ENCODE results near the gene TIA1. TPM values are rescaled to one million over a fixed set of nuclear protein-coding genes. Genes with fewer than 3 reads are reported as not detected.

The TIA1 gene
- total RNA-seq, 1 donor from 2014 or later = 176 TPM

DNA sequence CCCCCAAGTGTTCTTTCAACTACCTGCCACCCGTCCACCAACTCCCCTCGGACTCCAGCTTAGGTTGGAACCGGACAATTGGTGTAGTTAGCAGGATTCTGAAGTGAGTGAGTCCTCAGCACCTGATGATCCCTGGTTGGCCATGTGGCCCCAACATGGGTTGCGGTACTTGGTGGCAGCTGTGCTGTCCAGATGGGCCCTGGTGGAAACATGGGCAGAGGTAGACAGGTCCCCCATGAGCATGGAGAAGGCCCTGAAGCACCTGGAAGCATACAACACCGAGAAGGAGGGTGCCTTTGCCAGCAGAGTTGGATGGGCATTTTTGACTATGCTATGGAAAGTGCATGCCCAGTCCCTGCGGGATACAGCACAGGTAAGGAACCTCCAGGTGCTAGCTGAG, 46.6 kb downstream of the TIA1 start:
- Mint-ChIP-seq H3K27ac (ENCODE audit: unreplicated experiment) (no peak overlapping the region), H3K4me1 (ENCODE audit: unreplicated experiment) (no peaks in the 10 kb centered on the region), H3K9me3 (ENCODE audit: unreplicated experiment) (no peaks in the 10 kb centered on the region), H3K27me3 (ENCODE audit: unreplicated experiment) (no peaks in the 10 kb centered on the region), H3K36me3 (ENCODE audit: unreplicated experiment) (no peaks in the 10 kb centered on the region), H3K4me3 (ENCODE audit: unreplicated experiment) (no peak overlapping the region)
- peak; percentile 56 for DNase-seq (ENCODE audit: extremely low spot score, unreplicated experiment)
- TF ChIP-seq, protein P1, sequence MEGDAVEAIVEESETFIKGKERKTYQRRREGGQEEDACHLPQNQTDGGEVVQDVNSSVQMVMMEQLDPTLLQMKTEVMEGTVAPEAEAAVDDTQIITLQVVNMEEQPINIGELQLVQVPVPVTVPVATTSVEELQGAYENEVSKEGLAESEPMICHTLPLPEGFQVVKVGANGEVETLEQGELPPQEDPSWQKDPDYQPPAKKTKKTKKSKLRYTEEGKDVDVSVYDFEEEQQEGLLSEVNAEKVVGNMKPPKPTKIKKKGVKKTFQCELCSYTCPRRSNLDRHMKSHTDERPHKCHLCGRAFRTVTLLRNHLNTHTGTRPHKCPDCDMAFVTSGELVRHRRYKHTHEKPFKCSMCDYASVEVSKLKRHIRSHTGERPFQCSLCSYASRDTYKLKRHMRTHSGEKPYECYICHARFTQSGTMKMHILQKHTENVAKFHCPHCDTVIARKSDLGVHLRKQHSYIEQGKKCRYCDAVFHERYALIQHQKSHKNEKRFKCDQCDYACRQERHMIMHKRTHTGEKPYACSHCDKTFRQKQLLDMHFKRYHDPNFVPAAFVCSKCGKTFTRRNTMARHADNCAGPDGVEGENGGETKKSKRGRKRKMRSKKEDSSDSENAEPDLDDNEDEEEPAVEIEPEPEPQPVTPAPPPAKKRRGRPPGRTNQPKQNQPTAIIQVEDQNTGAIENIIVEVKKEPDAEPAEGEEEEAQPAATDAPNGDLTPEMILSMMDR (IDR thresholded peaks at IDR 0.05) = no peak

DNA sequence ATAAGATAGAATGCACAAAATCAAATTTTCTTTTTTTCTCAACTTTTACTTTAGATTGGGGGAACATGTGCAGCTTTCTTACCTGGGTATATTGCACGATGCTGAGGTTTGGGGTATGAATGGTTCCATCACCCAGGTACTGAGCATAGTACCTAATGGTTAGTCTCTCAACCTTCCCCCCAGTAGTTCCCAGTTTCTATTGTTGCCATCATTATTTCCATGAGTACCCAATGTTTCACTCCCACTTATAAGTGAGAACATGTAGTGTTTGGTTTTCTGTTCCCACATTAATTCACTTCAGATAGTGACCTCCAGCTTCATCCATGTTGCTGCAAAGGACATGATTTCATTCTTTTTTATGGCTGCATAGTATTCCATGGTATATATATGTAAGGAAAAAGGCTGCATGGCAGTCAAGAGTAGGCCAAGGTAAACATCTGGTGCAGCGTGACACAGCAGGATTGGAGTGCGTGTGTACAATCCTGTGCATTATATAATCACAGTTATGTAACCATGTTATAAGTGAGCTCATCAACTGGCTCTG, 47.1 kb downstream of the TIA1 start:
- no peak for DNase-seq (ENCODE audit: extremely low spot score, unreplicated experiment)
- TF ChIP-seq, protein P1 (IDR thresholded peaks at IDR 0.05) = no peak
- Mint-ChIP-seq H3K27ac (ENCODE audit: unreplicated experiment) (no peak overlapping the region), H3K27me3 (ENCODE audit: unreplicated experiment) (no peaks in the 10 kb centered on the region), H3K4me1 (ENCODE audit: unreplicated experiment) (no peaks in the 10 kb centered on the region), H3K36me3 (ENCODE audit: unreplicated experiment) (no peaks in the 10 kb centered on the region), H3K4me3 (ENCODE audit: unreplicated experiment) (no peak overlapping the region), H3K9me3 (ENCODE audit: unreplicated experiment) (no peaks in the 10 kb centered on the region)

DNA sequence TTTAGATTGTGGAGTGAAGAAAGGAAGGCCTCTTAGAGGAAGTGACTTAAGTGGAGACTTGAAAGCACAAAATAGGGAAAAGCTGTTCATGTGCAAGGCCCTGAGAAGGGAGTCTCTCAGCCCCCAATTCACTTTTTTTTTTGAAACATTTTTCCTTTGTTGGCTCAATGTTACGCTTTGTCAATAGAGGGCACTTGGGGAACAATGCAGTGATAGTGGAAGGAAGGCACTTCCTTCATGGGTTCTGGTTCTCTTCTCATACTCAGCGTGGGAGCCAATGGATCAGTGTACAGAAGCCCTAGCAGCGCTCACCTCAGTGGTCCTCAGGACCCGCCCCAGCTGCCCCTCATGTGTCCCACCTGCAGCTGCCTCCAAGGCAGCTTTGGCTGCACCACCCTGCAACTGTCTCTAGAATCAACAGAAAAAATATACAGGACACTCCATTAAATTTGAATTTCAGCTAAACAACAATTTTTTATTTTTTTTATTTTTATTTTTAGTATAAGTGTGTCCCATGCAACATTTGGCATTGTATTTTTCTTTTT, 49.0 kb downstream of the TIA1 start:
- DNase-seq (ENCODE audit: extremely low spot score, unreplicated experiment) = peak; percentile 23
- no peak overlapping the region for H3K27ac Mint-ChIP-seq (ENCODE audit: unreplicated experiment)

DNA sequence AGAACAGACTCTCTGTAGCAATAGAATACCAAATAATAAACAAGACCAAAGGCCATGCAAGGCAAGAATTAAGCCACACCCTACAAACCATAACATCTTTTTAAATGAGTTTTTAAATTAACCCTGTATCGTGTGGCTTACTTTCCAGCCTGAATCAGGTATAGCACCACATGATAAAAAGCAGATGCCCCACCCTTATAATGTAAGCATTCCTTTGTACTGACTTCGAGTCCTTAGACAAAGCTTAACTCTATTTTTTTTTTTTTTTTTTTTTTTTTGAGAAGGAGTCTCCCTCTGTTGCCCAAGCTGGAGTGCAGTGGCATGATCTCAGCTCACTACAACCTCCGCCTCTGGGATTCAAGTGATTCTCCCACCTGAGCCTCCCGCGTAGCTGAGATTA, 55.9 kb downstream of the TIA1 start:
- DNase-seq (ENCODE audit: extremely low spot score, unreplicated experiment) = no peak
- H3K27ac Mint-ChIP-seq (ENCODE audit: unreplicated experiment) = no peak overlapping the region
- no peak overlapping the region for H3K4me3 Mint-ChIP-seq (ENCODE audit: unreplicated experiment)
- TF ChIP-seq, protein P1 (IDR thresholded peaks at IDR 0.05) = no peak
- H3K9me3 Mint-ChIP-seq (ENCODE audit: unreplicated experiment) = no peaks in the 10 kb centered on the region
- no peaks in the 10 kb centered on the region for H3K27me3 Mint-ChIP-seq (ENCODE audit: unreplicated experiment)
- no peaks in the 10 kb centered on the region for H3K36me3 Mint-ChIP-seq (ENCODE audit: unreplicated experiment)
- peaks cover 18% of the 10 kb centered on the region for H3K4me1 Mint-ChIP-seq (ENCODE audit: unreplicated experiment)

More for the DNA sequence above, 49.0 kb downstream of the TIA1 start:
- H3K36me3 Mint-ChIP-seq (ENCODE audit: unreplicated experiment) = no peaks in the 10 kb centered on the region
- no peaks in the 10 kb centered on the region for H3K4me1 Mint-ChIP-seq (ENCODE audit: unreplicated experiment)
- TF ChIP-seq, protein P1 (IDR thresholded peaks at IDR 0.05) = no peak
- H3K9me3 Mint-ChIP-seq (ENCODE audit: unreplicated experiment) = no peaks in the 10 kb centered on the region
- H3K4me3 Mint-ChIP-seq (ENCODE audit: unreplicated experiment) = no peak overlapping the region
- no peaks in the 10 kb centered on the region for H3K27me3 Mint-ChIP-seq (ENCODE audit: unreplicated experiment)

DNA sequence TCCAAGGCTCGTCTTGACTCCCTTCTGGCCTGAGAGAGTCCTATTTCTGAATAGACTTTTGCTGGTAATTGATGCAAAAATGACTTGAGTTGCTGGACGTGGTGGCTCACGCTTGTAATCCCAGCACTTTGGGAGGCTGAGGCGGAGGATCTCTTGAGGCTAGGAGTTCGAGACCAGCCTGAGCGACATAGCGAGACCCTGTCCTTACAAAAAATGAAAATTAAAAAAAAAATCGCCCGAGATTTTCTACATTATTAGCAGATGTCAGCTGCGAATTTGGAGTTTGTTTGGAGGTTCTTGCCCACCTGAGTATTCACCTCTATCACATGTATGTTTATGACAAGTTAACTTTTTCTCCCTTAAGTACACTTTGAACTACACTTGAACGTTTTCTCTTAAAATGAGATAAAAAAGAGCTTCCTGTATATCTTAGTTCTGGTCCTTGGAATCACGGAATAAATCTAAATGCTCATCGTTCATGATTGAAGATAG, 57.1 kb downstream of the TIA1 start:
- Mint-ChIP-seq H3K9me3 (ENCODE audit: unreplicated experiment) (no peaks in the 10 kb centered on the region), H3K27me3 (ENCODE audit: unreplicated experiment) (no peaks in the 10 kb centered on the region), H3K4me3 (ENCODE audit: unreplicated experiment) (peak overlapping the region; percentile 87), H3K27ac (ENCODE audit: unreplicated experiment) (peak overlapping the region; percentile 99), H3K36me3 (ENCODE audit: unreplicated experiment) (no peaks in the 10 kb centered on the region), H3K4me1 (ENCODE audit: unreplicated experiment) (peaks cover 18% of the 10 kb centered on the region)
- TF ChIP-seq, protein P1 (IDR thresholded peaks at IDR 0.05) = no peak
- DNase-seq (ENCODE audit: extremely low spot score, unreplicated experiment) = no peak

Measured in osteocyte (in vitro differentiated cells).